Measurements from ENCODE around the gene TMEM141.
"Not testable (repeated sequence)": the region's sequence is repeated elsewhere in the genome, so short reads cannot be mapped to it uniquely, and the experiment has no call there.

Gene TMEM141

DNA sequence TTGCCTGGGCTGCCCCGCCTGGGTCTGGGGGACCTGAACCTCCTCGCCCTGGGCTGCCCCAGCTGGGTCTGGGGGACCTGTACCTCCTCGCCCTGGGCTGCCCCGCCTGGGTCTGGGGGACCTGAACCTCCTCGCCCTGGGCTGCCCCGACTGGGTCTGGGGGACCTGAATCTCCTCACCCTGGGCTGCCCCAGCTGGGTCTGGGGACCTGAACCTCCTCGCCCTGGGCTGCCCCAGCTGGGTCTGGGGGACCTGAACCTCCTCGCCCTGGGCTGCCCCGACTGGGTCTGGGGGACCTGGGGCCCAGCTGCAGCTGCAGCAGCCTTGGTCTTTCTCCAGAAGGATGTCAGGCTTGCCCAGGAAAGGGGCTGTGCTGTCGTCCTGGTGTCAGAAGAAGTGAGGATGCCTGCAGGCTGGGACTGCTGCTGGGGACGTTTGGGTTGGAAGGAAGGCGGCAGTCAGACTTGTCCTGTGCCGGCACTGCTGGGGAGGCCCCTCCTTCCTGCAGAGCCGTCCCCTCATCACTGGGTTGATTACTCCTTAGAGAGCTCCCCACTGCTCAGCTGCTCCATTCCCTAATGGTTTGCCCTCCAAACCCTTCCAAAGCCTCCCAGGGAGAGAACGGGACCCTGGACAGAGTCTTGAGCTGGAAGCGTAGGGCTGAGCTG, 42.4 kb downstream of the TMEM141 start:
- DNase-seq (ENCODE audit: low read depth) = not testable (repeated sequence)

- DNase-seq (ENCODE audit: low read depth) = no peak
These were observed 44.2 kb downstream of the TMEM141 start for GRCh38 chr9:136835162-136835931.

DNA sequence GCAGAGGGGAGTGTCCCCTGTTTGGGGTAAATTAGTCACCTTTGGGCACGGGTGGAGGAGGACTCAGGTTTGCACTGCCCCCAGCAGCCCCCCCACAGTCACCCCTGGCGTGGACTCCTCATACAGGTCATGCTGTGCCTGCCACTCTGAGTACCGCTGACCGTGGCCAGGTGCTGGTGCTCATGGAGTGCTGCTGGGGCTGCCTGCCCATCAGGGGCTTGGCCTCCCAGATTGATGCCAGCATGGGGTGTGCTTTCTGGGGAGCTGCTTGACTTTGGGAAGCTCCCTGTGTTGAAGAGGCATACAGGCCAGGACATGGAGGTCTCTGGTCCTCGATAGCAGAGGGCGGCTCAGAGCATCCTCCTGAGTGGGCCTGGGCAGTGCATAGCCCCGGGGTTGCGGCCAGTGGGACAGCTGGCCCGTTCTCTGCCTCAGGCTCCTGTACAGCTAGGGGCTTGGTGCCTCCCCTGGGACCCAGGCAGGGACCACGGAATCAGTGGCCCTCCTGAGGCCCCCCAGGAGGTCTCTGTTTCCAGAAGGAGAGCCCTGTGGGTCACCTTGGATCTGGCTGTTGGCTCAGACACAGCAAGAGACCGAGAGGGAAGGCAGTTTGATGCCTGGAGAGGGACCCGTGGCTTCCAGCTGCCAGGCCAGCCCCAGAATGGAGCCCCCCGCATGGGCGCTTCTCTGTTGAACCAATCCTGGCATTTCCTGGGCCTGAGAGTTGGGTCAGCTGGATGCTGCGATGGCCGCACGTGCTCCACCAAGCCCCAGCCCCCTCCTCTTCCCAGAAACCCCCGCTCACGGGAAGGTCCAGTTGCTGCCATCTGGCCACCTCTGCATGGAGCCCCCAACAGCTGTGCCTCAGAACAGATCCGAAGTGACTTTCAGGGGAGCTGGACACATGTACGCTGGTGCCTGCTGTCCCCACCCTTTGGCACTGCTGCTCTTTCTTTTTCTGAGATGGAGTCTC, 45.1 kb downstream of the TMEM141 start:
- no peak for DNase-seq (ENCODE audit: low read depth)

DNA sequence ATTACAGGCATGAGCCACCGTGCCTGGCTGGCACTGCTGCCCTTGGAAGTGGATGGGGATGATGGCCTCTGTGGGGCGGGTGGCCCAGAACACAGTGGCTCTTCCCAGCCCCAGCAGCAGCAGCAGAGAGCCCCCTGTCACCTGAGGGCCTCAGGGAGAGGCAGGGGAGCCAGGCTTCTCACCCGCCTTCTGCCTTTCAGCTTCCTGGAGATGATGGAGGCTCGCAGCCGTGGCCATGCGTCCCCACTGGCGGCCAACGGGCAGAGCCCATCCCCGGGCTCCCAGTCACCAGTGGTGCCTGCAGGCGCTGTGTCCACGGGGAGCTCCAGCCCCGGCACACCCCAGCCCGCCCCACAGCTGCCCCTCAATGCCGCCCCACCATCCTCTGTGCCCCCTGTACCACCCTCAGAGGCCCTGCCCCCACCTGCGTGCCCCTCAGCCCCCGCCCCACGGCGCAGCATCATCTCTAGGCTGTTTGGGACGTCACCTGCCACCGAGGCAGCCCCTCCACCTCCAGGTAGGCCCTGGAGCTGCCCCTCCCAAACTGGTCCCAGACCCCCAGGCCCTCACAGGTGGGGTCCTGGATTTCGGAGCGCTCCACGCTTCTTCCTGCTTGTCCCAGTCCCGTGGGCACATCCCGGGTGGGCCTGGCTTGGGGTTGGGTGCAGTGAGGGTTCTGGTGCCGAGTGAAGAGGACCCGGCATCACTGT, 46.2 kb downstream of the TMEM141 start:
- DNase-seq (ENCODE audit: low read depth) = no peak

- DNase-seq (ENCODE audit: low read depth) = not testable (repeated sequence)
These were observed 46.7 kb downstream of the TMEM141 start for GRCh38 chr9:136837856-136838277.

- DNase-seq (ENCODE audit: low read depth) = no peak
These were observed 47.4 kb downstream of the TMEM141 start for GRCh38 chr9:136838314-136839228.

GRCh38 chr9:136839229-136840139, 48.3 kb downstream of the TMEM141 start:
- no peak for DNase-seq (ENCODE audit: low read depth)

GRCh38 chr9:136840140-136840876, 49.2 kb downstream of the TMEM141 start:
- no peak for DNase-seq (ENCODE audit: low read depth)

DNA sequence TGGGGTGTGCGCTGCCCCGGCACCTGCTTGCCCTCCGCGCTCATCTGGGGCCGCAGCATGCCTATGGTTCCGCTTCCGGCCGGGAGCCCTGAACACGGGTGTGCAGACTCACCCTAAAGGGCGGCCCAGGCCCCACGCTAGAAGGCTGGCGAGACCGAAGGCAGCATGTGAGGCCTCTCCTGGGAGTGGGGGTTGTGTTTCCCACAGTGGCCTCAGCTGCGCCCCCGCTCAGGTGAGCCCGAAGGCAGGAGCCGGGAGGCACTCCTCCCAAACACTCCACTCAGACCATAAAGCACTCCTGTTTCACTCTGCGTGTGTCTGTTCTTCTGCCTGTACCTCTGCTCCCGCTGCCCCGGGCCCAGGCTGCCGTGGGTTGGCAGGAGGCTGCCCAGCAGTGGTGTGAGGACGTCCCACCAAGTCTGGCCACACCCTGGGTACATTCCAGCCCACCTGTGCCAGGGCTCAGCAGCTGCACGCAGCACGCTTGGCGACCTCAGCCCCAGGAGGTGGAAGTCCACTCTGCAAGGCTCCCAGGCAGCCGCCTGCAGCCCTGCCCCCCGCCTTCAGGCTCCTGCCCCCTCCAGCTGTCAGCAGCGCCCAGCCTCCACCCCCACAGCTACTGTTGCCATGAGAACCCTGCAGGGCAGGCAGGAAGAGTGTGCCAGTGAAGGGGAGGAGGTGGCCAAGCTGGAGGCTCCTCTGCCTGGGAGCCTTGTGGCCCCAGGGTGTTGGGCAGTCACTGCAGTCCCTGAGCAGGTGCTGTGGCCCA, 49.9 kb downstream of the TMEM141 start:
- DNase-seq (ENCODE audit: low read depth) = no peak

DNA sequence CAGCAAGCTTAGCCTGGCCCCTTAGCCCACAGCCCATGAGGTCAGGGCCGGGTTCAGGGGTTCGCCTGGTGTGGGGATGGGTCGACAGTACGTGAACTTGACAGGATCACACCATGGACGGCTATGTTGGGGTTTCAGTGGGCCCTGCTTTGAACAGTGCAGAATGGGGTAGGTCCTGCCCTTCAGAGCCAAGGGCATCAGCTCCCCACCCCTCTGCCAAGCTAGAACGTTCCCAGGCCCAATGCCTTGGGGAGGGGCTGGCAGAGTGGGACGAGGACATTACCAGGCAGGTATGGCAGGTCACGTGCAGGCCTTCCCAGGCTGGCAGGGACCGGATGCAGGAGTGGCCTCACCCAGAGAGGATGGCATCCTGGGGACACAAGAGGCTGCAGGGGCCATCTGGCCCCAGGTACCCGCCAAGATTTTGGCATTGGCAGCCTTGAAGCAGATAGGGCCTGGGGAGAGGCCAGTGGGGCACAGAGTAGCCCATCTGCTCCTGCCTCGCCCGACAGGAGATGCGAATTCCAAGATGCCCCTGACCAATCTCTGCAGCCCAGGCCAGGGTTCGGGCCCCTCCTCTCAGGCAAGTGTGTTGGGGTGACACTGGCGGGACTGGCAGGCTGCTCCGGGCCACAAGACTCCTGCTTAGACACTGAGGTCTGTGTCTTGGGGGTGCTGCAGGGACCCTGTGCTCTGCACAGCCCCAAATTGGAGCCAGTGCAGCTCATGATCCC, 50.7 kb downstream of the TMEM141 start:
- DNase-seq (ENCODE audit: low read depth) = not testable (repeated sequence)

- peak; percentile 64 for DNase-seq (ENCODE audit: low read depth)
These were observed 51.3 kb downstream of the TMEM141 start, which contains the start of gene AJM1 for GRCh38 chr9:136842380-136842948. TSS of gene AJM1 (plus strand) at chr9:136842478. CDS start at chr9:136844415, 1,937 bp downstream.
